Measurements from ENCODE around the gene SRGAP3.

DNA sequence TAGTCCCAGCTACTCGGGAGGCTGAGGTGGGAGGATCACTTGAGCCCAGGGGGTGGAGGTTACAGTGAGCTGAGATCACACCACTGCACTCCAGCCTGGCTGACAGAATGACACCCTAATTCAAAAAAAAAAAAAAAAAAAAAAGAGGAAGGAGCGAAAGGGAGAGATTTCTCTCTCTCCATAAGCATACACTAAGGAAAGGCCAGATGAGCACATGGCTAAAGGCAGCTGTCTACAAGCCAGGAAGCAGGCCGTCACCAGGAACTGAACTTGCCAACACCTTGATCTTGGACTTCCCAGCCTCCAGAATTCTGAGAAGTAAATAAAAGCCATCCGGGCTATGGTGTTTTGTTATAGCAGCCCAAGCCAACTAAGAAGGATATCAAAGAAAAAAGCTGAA lies 7.5 kb downstream of the SRGAP3 start:
- TF ChIP-seq, protein P1, sequence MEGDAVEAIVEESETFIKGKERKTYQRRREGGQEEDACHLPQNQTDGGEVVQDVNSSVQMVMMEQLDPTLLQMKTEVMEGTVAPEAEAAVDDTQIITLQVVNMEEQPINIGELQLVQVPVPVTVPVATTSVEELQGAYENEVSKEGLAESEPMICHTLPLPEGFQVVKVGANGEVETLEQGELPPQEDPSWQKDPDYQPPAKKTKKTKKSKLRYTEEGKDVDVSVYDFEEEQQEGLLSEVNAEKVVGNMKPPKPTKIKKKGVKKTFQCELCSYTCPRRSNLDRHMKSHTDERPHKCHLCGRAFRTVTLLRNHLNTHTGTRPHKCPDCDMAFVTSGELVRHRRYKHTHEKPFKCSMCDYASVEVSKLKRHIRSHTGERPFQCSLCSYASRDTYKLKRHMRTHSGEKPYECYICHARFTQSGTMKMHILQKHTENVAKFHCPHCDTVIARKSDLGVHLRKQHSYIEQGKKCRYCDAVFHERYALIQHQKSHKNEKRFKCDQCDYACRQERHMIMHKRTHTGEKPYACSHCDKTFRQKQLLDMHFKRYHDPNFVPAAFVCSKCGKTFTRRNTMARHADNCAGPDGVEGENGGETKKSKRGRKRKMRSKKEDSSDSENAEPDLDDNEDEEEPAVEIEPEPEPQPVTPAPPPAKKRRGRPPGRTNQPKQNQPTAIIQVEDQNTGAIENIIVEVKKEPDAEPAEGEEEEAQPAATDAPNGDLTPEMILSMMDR (IDR thresholded peaks at IDR 0.05) = no peak
- TF ChIP-seq POLR2A (IDR thresholded peaks at IDR 0.05) = no peak
